H9 (cell line): Measurements from ENCODE around the gene FRMPD1. TPM values are rescaled to one million over a fixed set of nuclear protein-coding genes. Genes with fewer than 3 reads are reported as not detected.

Source experiments
- DNase-seq: peaks from one replicate; pipeline ENCODE4 v3.0.0-alpha.2; 2017
- H2AFZ ChIP-seq: one replicate; pipeline ENCODE4 v1.6.1; 2013; ENCODE audit warnings: mild to moderate bottlenecking, low read length, control low read depth, moderate library complexity
- H2AK5ac ChIP-seq: 2 replicates; pipeline ENCODE4 v1.6.1; 2013; ENCODE audit warnings: low read length, control low read depth, mixed read lengths; ENCODE audit not compliant: insufficient read length
- H2BK120ac ChIP-seq: one replicate; pipeline ENCODE4 v1.6.1; 2013; ENCODE audit warnings: low read depth, mild to moderate bottlenecking, low read length, control low read depth, inconsistent platforms; ENCODE audit not compliant: poor library complexity, severe bottlenecking
- H2BK12ac ChIP-seq: 2 replicates; pipeline ENCODE4 v1.6.1; 2013; ENCODE audit warnings: low read length, control low read depth, mixed read lengths, low read depth; ENCODE audit not compliant: insufficient read length
- H2BK15ac ChIP-seq: 2 replicates; pipeline ENCODE4 v1.6.1; 2013; ENCODE audit warnings: low read depth, low read length, control low read depth
- H2BK20ac ChIP-seq: one replicate; pipeline ENCODE4 v1.6.1; 2013; ENCODE audit warnings: low read depth, mild to moderate bottlenecking, low read length, control low read depth, inconsistent platforms; ENCODE audit not compliant: poor library complexity, severe bottlenecking
- H2BK5ac ChIP-seq: 2 replicates; pipeline ENCODE4 v1.6.1; 2013; ENCODE audit warnings: low read length, control low read depth, mixed read lengths; ENCODE audit not compliant: insufficient read length
- H3K14ac ChIP-seq: 2 replicates; pipeline ENCODE4 v1.6.1; 2013; ENCODE audit warnings: low read length, control low read depth; ENCODE audit not compliant: insufficient read depth
- H3K18ac ChIP-seq: 2 replicates; pipeline ENCODE4 v1.6.1; 2013; ENCODE audit warnings: low read depth, mild to moderate bottlenecking, mixed read lengths, low read length, control low read depth; ENCODE audit not compliant: insufficient read length
- H3K23ac ChIP-seq: 2 replicates; pipeline ENCODE4 v1.6.1; 2013; ENCODE audit warnings: low read length, control low read depth, mixed read lengths, low read depth; ENCODE audit not compliant: insufficient read length
- H3K23me2 ChIP-seq: 2 replicates; pipeline ENCODE4 v1.6.1; 2013; ENCODE audit warnings: low read depth, mild to moderate bottlenecking, mixed read lengths, low read length, control low read depth; ENCODE audit not compliant: insufficient read length, poor library complexity, severe bottlenecking
- H3K27ac ChIP-seq: 2 replicates; pipeline ENCODE4 v1.5.1; 2013; ENCODE audit warnings: low read length, control low read depth, mixed read lengths, low read depth; ENCODE audit not compliant: insufficient read length
- H3K27me3 ChIP-seq: 2 replicates; pipeline ENCODE4 v1.6.1; 2013; ENCODE audit warnings: low read length, control low read depth, inconsistent platforms; ENCODE audit not compliant: insufficient read depth
- H3K4ac ChIP-seq: 2 replicates; pipeline ENCODE4 v1.6.1; 2013; ENCODE audit warnings: low read depth, mild to moderate bottlenecking, control low read depth, inconsistent platforms, low read length, moderate library complexity
- H3K4me1 ChIP-seq: 2 replicates; pipeline ENCODE4 v1.6.1; 2013; ENCODE audit warnings: low read length, control low read depth, inconsistent platforms; ENCODE audit not compliant: insufficient read depth
- H3K4me2 ChIP-seq: 2 replicates; pipeline ENCODE4 v1.6.1; 2013; ENCODE audit warnings: low read length, control low read depth, mixed read lengths; ENCODE audit not compliant: insufficient read length, insufficient read depth
- H3K56ac ChIP-seq: 2 replicates; pipeline ENCODE4 v1.6.1; 2013; ENCODE audit warnings: low read depth, mild to moderate bottlenecking, mixed read lengths, low read length, control low read depth; ENCODE audit not compliant: insufficient read length
- H3K79me1 ChIP-seq: 2 replicates; pipeline ENCODE4 v1.6.1; 2013; ENCODE audit warnings: low read depth, mild to moderate bottlenecking, moderate library complexity, low read length, control low read depth, inconsistent platforms; ENCODE audit not compliant: insufficient read depth, poor library complexity, severe bottlenecking
- H3K79me2 ChIP-seq: 2 replicates; pipeline ENCODE4 v1.6.1; 2013; ENCODE audit warnings: low read length, control low read depth, inconsistent platforms; ENCODE audit not compliant: insufficient read depth
- H3K9ac ChIP-seq: 2 replicates; pipeline ENCODE4 v1.6.1; 2013; ENCODE audit warnings: low read length, control low read depth, mixed read lengths; ENCODE audit not compliant: insufficient read length; ENCODE audit errors: extremely low read depth
- H3K9me3 ChIP-seq: one replicate; pipeline ENCODE4 v1.6.1; 2013; ENCODE audit warnings: low read depth, low read length, inconsistent platforms; ENCODE audit not compliant: control insufficient read depth
- H3T11ph ChIP-seq: one replicate; pipeline ENCODE4 v1.6.1; 2013; ENCODE audit warnings: mild to moderate bottlenecking, low read length, control low read depth, inconsistent platforms
- H4K20me1 ChIP-seq: one replicate; pipeline ENCODE4 v1.6.1; 2013; ENCODE audit not compliant: control insufficient read depth, insufficient read length, insufficient read depth
- H4K5ac ChIP-seq: 2 replicates; pipeline ENCODE4 v1.6.1; 2013; ENCODE audit warnings: low read depth, mild to moderate bottlenecking, mixed read lengths, low read length, control low read depth; ENCODE audit not compliant: insufficient read length
- H4K8ac ChIP-seq: replicated peaks from 2 replicates; pipeline ENCODE4 v1.6.1; 2013; ENCODE audit warnings: low read length, control low read depth, mixed read lengths, low read depth; ENCODE audit not compliant: insufficient read length
- H4K91ac ChIP-seq: 2 replicates; pipeline ENCODE4 v1.6.1; 2013; ENCODE audit warnings: low read depth, mild to moderate bottlenecking, moderate library complexity, mixed read lengths, low read length, control low read depth; ENCODE audit not compliant: insufficient read length
- H3K27ac Mint-ChIP-seq, 3 experiments: 2 replicates in 2 of 3; 3 replicates in 1 of 3; pipeline ENCODE4 v1.8.0; 2020 to 2021; ENCODE audit warnings: mixed read lengths in 3 of 3, mild to moderate bottlenecking in 1 of 3, moderate library complexity in 1 of 3
- H3K27me3 Mint-ChIP-seq: 2 replicates; pipeline ENCODE4 v1.8.0; 2021; ENCODE audit warnings: low read depth, mild to moderate bottlenecking, moderate library complexity, mixed read lengths
- H3K36me3 Mint-ChIP-seq, 3 experiments: 2 replicates in 2 of 3; 3 replicates in 1 of 3; pipeline ENCODE4 v1.8.0; 2020 to 2021; ENCODE audit warnings: low read depth in 3 of 3, mixed read lengths in 3 of 3; ENCODE audit not compliant: insufficient read depth in 1 of 3
- H3K4me1 Mint-ChIP-seq, 2 experiments: 2 replicates each; pipeline ENCODE4 v1.8.0; 2020; ENCODE audit warnings: mixed read lengths in 2 of 2
- H3K4me3 Mint-ChIP-seq, 2 experiments: 2 replicates in 1 of 2; 3 replicates in 1 of 2; pipeline ENCODE4 v1.8.0; 2020 to 2021; ENCODE audit warnings: mild to moderate bottlenecking in 2 of 2, mixed read lengths in 2 of 2, moderate library complexity in 1 of 2
- H3K9me3 Mint-ChIP-seq, 2 experiments: 2 replicates in 1 of 2; 3 replicates in 1 of 2; pipeline ENCODE4 v1.8.0; 2020; ENCODE audit warnings: mild to moderate bottlenecking in 2 of 2, mixed read lengths in 2 of 2, moderate library complexity in 1 of 2
- WGBS: extraction: QIAGEN DNeasy Blood & Tissue Kit; methylation state at CpG from one replicate; pipeline ENCODE4 v1.1.7; 2013; ENCODE audit warnings: missing lambda C conversion rate, low lambda C conversion rate, mixed read lengths; ENCODE audit not compliant: insufficient read length; ENCODE audit errors: extremely low coverage; 5-methylcytosine and 5-hydroxymethylcytosine counted together
- total RNA-seq: library from RNA; stranded (reverse); gene quantifications from 2 replicates; pipeline ENCODE4 v1.2.1, GENCODE V29; 2021
- TF ChIP-seq, protein P1 (sequence below): fragments of 200-600 bp; sonication (generic); conservative IDR thresholded peaks from 3 replicates; pipeline ENCODE4 v1.8.0; 2021; ENCODE audit warnings: antibody characterized with exemption, mild to moderate bottlenecking

The FRMPD1 gene
- total RNA-seq, 1 experiment from 2014 or later: 0.04 TPM

GRCh38 chr9:37636511-37637448, 14.0 kb upstream of the FRMPD1 start:
- H2AFZ ChIP-seq: no peak overlapping the region
- H2BK20ac ChIP-seq: no peak overlapping the region
- H2BK12ac ChIP-seq: no peak overlapping the region
- Mint-ChIP-seq H3K4me1 (peaks cover 10% of the 10 kb centered on the region in 2 experiments), H3K9me3 (no peaks in the 10 kb centered on the region), H3K27me3 (peaks cover 4% of the 10 kb centered on the region), H3K27ac (no peak overlapping the region), H3K36me3 (no peaks in the 10 kb centered on the region), H3K4me3 (no peak overlapping the region)
- no peak overlapping the region for H2BK5ac ChIP-seq
- H3K18ac ChIP-seq: no peak overlapping the region
- no CpG with 5 or more reads among the region's 39 CpGs for WGBS
- H3K79me2 ChIP-seq: no peaks in the 10 kb centered on the region
- no peak overlapping the region for H3K4ac ChIP-seq
- no peak overlapping the region for H4K8ac ChIP-seq
- H2BK15ac ChIP-seq: no peak overlapping the region
- no peak overlapping the region for H3K9ac ChIP-seq
- H2AK5ac ChIP-seq: no peak overlapping the region
- TF ChIP-seq, protein P1, sequence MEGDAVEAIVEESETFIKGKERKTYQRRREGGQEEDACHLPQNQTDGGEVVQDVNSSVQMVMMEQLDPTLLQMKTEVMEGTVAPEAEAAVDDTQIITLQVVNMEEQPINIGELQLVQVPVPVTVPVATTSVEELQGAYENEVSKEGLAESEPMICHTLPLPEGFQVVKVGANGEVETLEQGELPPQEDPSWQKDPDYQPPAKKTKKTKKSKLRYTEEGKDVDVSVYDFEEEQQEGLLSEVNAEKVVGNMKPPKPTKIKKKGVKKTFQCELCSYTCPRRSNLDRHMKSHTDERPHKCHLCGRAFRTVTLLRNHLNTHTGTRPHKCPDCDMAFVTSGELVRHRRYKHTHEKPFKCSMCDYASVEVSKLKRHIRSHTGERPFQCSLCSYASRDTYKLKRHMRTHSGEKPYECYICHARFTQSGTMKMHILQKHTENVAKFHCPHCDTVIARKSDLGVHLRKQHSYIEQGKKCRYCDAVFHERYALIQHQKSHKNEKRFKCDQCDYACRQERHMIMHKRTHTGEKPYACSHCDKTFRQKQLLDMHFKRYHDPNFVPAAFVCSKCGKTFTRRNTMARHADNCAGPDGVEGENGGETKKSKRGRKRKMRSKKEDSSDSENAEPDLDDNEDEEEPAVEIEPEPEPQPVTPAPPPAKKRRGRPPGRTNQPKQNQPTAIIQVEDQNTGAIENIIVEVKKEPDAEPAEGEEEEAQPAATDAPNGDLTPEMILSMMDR: no peak
- H4K91ac ChIP-seq: no peak overlapping the region
- H3K79me1 ChIP-seq: no peaks in the 10 kb centered on the region
- H3K56ac ChIP-seq: no peak overlapping the region
- H3K9me3 ChIP-seq: no peaks in the 10 kb centered on the region
- no peak overlapping the region for H4K5ac ChIP-seq
- no peak overlapping the region for H3K23ac ChIP-seq
- H3K4me2 ChIP-seq: no peak overlapping the region
- no peak overlapping the region for H3T11ph ChIP-seq
- H3K27me3 ChIP-seq: no peaks in the 10 kb centered on the region
- no peak for DNase-seq
- H3K4me1 ChIP-seq: no peaks in the 10 kb centered on the region
- no peaks in the 10 kb centered on the region for H4K20me1 ChIP-seq
- H2BK120ac ChIP-seq: no peak overlapping the region
- no peak overlapping the region for H3K27ac ChIP-seq
- H3K23me2 ChIP-seq: no peaks in the 10 kb centered on the region
- H3K14ac ChIP-seq: no peak overlapping the region
